ENCODE measurements around the gene FAAH. TPM values are rescaled to one million over a fixed set of nuclear protein-coding genes. Genes with fewer than 3 reads are reported as not detected.

Gene FAAH
- total RNA-seq, 2 experiments from 2014 or later, result 21.9 to 25.4 TPM

DNA sequence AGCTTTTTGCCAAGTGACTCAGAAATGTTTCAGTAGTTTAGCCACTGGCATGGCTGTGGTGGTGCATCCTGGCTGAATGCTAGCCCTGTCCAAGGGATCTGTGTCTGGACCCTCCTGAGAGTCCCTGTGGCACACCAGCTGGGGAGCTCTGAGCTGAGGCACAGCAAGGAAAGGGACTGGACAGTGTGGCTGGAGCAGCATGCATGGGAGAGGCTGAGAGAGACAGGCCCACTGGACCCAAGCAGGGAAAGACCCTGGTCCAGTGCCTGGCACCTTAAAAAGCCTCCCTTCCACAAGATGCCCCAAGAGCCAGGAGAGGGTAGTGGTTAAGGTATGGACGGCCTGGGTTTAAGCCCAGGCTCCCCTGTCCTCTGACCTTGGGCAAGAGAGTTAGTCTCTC, 35.3 kb downstream of the FAAH start:
- H3K9me3 ChIP-seq (ENCODE audit: low read length), result no peaks in the 10 kb centered on the region
- no peaks in the 10 kb centered on the region for H3K9me2 ChIP-seq (ENCODE audit: insufficient read depth, low read length)
- no peak overlapping the region for H3K27ac ChIP-seq (ENCODE audit: low read depth, low read length, poor library complexity, severe bottlenecking)
- no peaks in the 10 kb centered on the region for H3K79me2 ChIP-seq (ENCODE audit: insufficient read depth, low read depth, low read length)
- no peaks in the 10 kb centered on the region for H3K4me1 ChIP-seq (ENCODE audit: insufficient read depth, low read length, poor library complexity, severe bottlenecking)
- POLR2A ChIA-PET, result no interaction called here
- no peak for TF ChIP-seq EZH2phosphoT487 (IDR thresholded peaks at IDR 0.05; ENCODE audit: borderline replicate concordance, low read depth, low read length)
- TF ChIP-seq, protein P1, sequence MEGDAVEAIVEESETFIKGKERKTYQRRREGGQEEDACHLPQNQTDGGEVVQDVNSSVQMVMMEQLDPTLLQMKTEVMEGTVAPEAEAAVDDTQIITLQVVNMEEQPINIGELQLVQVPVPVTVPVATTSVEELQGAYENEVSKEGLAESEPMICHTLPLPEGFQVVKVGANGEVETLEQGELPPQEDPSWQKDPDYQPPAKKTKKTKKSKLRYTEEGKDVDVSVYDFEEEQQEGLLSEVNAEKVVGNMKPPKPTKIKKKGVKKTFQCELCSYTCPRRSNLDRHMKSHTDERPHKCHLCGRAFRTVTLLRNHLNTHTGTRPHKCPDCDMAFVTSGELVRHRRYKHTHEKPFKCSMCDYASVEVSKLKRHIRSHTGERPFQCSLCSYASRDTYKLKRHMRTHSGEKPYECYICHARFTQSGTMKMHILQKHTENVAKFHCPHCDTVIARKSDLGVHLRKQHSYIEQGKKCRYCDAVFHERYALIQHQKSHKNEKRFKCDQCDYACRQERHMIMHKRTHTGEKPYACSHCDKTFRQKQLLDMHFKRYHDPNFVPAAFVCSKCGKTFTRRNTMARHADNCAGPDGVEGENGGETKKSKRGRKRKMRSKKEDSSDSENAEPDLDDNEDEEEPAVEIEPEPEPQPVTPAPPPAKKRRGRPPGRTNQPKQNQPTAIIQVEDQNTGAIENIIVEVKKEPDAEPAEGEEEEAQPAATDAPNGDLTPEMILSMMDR (conservative IDR thresholded peaks at IDR 0.05; ENCODE audit: low read length), result no peak
- no peaks in the 10 kb centered on the region for H3K36me3 ChIP-seq (ENCODE audit: insufficient read depth, low read length)
- CTCF ChIA-PET (ENCODE audit: unreplicated experiment), result no interaction called here
- no peak overlapping the region for H3K4me2 ChIP-seq (ENCODE audit: low read length)
- BruUV-seq (replicated peaks), result no TSS peak
- H3K4me3 ChIP-seq (ENCODE audit: low read depth, low read length, poor library complexity, severe bottlenecking), result no peak overlapping the region
- intact Hi-C loops (cut with micrococcal nuclease; ENCODE audit: unreplicated experiment), result no loop called here
- no peak for DNase-seq (ENCODE audit: low spot score)
- no peaks in the 10 kb centered on the region for H4K20me1 ChIP-seq (ENCODE audit: insufficient read depth, low read length)
- no peak overlapping the region for H2AFZ ChIP-seq (ENCODE audit: low read length)

DNA sequence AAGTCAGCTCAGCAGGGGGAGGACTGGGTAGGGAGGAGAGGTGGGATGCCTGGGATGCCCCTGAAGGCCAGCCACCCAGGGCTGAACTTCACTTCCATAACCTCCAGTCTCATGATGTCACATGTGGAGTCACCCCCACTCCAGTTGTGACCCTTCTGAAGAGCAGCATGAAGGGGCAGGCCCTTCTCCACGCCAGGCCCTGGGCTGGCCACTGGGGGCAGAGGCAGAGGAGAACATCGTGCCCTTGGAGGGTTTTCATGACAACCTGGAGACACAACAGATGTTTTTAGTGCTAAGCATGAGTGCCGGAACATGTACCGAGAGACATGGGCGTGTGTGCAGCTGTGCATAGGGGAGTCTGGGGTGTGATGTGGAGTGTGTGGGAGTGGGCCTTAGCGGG, 37.6 kb downstream of the FAAH start:
- Histone ChIP-seq H3K36me3 (ENCODE audit: insufficient read depth, low read length) (no peaks in the 10 kb centered on the region), H4K20me1 (ENCODE audit: insufficient read depth, low read length) (no peaks in the 10 kb centered on the region), H3K27ac (ENCODE audit: low read depth, low read length, poor library complexity, severe bottlenecking) (no peak overlapping the region), H3K4me3 (ENCODE audit: low read depth, low read length, poor library complexity, severe bottlenecking) (no peak overlapping the region), H3K9me2 (ENCODE audit: insufficient read depth, low read length) (no peaks in the 10 kb centered on the region), H3K4me1 (ENCODE audit: insufficient read depth, low read length, poor library complexity, severe bottlenecking) (no peaks in the 10 kb centered on the region), H3K4me2 (ENCODE audit: low read length) (no peak overlapping the region), H2AFZ (ENCODE audit: low read length) (no peak overlapping the region), H3K79me2 (ENCODE audit: insufficient read depth, low read depth, low read length) (no peaks in the 10 kb centered on the region), H3K9me3 (ENCODE audit: low read length) (no peaks in the 10 kb centered on the region)
- ChIA-PET POLR2A (no interaction called here), CTCF (ENCODE audit: unreplicated experiment) (no interaction called here)
- intact Hi-C loops (cut with micrococcal nuclease; ENCODE audit: unreplicated experiment), result no loop called here
- BruUV-seq (replicated peaks), result no TSS peak
- no peak for DNase-seq (ENCODE audit: low spot score)
- TF ChIP-seq EZH2phosphoT487 (IDR thresholded peaks at IDR 0.05; ENCODE audit: borderline replicate concordance, low read depth, low read length), result no peak
- TF ChIP-seq, protein P1 (conservative IDR thresholded peaks at IDR 0.05; ENCODE audit: low read length), result no peak

DNA sequence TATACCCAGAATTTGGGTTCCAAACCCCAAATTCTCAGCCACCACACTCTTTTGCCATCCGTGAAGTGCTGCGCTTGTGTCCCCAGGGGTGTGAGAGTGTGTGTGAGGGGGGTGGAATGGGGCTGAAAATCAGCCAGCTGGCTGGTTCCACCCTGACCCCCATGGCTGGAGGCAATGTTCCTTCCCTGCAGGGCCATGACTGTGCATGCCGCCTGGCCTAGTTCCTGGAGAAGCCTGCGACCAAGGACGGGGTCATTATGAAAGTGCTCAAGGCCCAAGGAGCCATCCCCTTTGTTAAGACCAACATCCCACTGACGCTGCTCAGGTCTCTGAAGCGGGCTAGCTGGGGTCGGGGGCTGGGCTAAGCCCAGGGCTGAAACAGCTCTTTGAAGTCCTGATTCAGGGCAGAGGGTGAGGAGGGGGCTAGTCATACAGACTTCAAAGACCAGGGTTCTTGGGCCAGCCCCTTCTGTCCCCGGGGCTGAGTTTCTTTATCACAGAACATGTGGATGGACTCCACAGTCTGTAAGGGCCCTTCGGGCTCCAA, 38.7 kb downstream of the FAAH start:
- no peak overlapping the region for H2AFZ ChIP-seq (ENCODE audit: low read length)
- BruUV-seq (replicated peaks), result no TSS peak
- H3K79me2 ChIP-seq (ENCODE audit: insufficient read depth, low read depth, low read length), result no peaks in the 10 kb centered on the region
- no peaks in the 10 kb centered on the region for H3K4me1 ChIP-seq (ENCODE audit: insufficient read depth, low read length, poor library complexity, severe bottlenecking)
- H3K36me3 ChIP-seq (ENCODE audit: insufficient read depth, low read length), result no peaks in the 10 kb centered on the region
- intact Hi-C loops (cut with micrococcal nuclease; ENCODE audit: unreplicated experiment), result no loop called here
- CTCF ChIA-PET (ENCODE audit: unreplicated experiment), result no interaction called here
- H3K27ac ChIP-seq (ENCODE audit: low read depth, low read length, poor library complexity, severe bottlenecking), result no peak overlapping the region
- POLR2A ChIA-PET, result no interaction called here
- no peaks in the 10 kb centered on the region for H3K9me3 ChIP-seq (ENCODE audit: low read length)
- no peak overlapping the region for H3K4me3 ChIP-seq (ENCODE audit: low read depth, low read length, poor library complexity, severe bottlenecking)
- H3K9me2 ChIP-seq (ENCODE audit: insufficient read depth, low read length), result no peaks in the 10 kb centered on the region
- TF ChIP-seq, protein P1 (conservative IDR thresholded peaks at IDR 0.05; ENCODE audit: low read length), result no peak
- TF ChIP-seq EZH2phosphoT487 (IDR thresholded peaks at IDR 0.05; ENCODE audit: borderline replicate concordance, low read depth, low read length), result no peak
- DNase-seq (ENCODE audit: low spot score), result no peak
- no peak overlapping the region for H3K4me2 ChIP-seq (ENCODE audit: low read length)
- H4K20me1 ChIP-seq (ENCODE audit: insufficient read depth, low read length), result no peaks in the 10 kb centered on the region

Data from OCI-LY7 (cell line).